ENCODE data around the gene TLCD3B. TPM values are rescaled to one million over a fixed set of nuclear protein-coding genes. Genes with fewer than 3 reads are reported as not detected.

The TLCD3B gene
- total RNA-seq, 1 donor from 2014 or later: not detected

DNA sequence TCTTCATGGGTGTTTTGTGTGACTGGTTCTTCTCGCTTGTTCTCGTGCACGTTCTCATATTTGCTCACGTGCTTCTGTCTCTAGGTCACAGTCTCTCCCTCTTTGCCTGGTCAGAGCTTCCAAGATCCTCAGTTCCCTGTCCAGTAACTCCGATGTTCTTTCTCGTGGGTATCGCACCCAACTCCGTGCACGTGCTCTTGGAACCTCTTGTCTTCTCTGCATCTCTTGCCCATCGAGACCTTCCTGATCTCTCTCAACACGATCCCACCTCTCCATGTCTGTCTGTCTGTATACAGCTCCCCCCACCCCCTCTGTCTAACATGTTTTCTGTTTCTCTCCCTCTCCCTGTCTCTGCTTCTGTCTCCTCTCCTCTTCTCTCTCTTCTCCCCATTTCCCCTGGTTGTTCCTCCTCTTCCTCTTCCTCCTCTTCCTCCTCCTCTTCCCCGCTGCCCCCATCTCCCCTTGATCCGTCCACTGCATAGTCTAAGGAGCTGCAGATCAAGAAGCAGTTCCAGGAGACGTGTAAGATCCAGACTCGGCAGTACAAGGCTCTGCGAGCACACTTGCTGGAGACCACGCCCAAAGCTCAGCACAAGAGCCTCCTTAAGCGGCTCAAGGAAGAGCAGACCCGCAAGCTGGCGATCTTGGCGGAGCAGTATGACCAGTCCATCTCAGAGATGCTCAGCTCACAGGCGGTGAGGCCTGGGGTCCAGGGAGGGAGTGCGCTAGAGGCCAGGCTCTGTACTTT is 41.8 kb downstream of the TLCD3B start:
- DNase-seq (ENCODE audit: low read depth in 2 of 2): no peak

DNA sequence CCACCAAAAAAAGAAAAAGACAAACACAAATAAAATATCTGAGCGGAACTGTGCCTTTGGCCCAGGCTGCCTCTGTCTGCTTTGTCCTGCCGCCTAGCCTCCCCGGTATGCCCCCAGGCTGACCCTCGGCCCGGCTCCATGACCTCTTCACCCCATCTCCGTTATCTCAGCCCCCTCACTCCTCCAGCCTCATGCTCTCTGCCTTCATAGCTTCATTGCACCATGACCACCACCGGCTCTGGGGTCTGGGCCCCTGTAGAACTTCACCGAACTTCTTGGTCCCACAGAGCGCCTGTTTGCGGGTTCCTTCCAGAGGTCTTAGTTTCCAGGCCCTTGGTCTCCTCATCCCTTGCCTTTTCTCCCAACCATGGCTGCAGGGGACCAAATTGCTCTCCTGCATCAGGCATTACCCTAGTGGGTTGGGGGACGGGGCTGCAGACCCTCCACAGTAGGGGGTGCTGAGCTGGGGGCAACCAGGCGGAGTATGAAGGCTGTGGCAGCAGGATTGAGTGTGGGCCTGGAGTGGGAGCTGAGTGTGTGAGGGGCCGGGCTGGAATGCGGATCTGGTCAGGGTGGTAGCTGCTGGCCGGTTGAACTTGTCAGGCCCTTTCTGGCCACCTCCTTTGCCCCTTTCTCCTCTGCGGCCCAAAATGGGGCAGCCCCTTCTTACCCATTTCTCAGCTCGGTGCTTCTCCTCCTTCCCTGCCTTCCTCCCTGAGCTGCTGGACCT is 42.6 kb downstream of the TLCD3B start:
- DNase-seq (ENCODE audit: low read depth in 2 of 2): no peak

DNA sequence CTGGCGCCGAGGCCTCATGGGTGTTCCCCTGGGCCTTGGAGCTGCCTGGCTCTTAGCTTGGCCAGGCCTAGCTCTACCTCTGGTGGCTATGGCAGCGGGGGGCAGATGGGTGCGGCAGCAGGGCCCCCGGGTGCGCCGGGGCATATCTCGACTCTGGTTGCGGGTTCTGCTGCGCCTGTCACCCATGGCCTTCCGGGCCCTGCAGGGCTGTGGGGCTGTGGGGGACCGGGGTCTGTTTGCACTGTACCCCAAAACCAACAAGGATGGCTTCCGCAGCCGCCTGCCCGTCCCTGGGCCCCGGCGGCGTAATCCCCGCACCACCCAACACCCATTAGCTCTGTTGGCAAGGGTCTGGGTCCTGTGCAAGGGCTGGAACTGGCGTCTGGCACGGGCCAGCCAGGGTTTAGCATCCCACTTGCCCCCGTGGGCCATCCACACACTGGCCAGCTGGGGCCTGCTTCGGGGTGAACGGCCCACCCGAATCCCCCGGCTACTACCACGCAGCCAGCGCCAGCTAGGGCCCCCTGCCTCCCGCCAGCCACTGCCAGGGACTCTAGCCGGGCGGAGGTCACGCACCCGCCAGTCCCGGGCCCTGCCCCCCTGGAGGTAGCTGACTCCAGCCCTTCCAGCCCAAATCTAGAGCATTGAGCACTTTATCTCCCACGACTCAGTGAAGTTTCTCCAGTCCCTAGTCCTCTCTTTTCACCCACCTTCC is 43.5 kb downstream of the TLCD3B start:
- DNase-seq (ENCODE audit: low read depth in 2 of 2): no peak

DNA sequence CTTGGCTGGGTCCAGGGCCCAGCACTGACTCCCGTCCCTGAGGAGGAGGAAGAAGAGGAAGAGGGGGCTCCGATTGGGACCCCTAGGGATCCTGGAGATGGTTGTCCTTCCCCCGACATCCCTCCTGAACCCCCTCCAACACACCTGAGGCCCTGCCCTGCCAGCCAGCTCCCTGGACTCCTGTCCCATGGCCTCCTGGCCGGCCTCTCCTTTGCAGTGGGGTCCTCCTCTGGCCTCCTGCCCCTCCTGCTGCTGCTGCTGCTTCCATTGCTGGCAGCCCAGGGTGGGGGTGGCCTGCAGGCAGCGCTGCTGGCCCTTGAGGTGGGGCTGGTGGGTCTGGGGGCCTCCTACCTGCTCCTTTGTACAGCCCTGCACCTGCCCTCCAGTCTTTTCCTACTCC is 44.1 kb downstream of the TLCD3B start:
- DNase-seq (ENCODE audit: low read depth in 2 of 2): no peak

DNA sequence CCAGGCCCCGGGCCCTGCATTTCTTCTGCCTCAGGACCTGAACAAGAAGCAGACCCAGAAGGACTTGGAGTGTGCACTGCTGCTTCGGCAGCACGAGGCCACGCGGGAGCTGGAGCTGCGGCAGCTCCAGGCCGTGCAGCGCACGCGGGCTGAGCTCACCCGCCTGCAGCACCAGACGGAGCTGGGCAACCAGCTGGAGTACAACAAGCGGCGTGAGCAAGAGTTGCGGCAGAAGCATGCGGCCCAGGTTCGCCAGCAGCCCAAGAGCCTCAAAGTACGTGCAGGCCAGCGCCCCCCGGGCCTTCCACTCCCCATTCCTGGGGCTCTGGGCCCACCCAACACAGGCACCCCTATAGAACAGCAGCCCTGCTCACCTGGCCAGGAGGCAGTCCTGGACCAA is 44.8 kb downstream of the TLCD3B start:
- no peak for DNase-seq (ENCODE audit: low read depth in 2 of 2)

DNA sequence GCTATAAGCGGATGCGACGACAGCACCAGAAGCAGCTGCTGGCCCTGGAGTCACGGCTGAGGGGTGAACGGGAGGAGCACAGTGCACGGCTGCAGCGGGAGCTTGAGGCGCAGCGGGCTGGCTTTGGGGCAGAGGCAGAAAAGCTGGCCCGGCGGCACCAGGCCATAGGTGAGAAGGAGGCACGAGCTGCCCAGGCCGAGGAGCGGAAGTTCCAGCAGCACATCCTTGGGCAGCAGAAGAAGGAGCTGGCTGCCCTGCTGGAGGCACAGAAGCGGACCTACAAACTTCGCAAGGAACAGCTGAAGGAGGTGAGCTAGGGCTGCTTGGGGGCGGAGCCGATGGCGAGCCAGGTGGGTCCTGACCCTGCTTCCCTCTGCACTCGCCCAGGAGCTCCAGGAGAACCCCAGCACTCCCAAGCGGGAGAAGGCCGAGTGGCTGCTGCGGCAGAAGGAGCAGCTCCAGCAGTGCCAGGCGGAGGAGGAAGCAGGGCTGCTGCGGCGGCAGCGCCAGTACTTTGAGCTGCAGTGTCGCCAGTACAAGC is 45.7 kb downstream of the TLCD3B start:
- no peak for DNase-seq (ENCODE audit: low read depth in 2 of 2)

DNA sequence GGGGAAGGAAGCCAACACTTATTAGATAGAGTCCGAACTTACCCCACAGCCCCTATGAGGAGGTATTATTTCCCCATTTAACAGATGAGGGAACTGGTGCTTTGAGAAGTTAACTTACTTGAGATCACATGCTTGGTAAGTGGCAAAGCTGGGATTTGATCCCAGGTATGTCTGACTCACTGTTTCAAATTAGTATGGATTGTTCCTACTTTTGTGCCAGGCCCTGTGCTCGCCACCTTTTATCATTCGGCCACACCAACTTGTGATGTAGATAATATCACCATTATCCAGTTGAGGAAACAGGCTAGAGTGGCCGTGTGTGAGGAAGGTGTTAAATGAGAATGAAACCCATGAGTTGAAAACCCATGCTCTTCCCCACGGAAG is 46.3 kb downstream of the TLCD3B start:
- no peak for DNase-seq (ENCODE audit: low read depth in 2 of 2)

DNA sequence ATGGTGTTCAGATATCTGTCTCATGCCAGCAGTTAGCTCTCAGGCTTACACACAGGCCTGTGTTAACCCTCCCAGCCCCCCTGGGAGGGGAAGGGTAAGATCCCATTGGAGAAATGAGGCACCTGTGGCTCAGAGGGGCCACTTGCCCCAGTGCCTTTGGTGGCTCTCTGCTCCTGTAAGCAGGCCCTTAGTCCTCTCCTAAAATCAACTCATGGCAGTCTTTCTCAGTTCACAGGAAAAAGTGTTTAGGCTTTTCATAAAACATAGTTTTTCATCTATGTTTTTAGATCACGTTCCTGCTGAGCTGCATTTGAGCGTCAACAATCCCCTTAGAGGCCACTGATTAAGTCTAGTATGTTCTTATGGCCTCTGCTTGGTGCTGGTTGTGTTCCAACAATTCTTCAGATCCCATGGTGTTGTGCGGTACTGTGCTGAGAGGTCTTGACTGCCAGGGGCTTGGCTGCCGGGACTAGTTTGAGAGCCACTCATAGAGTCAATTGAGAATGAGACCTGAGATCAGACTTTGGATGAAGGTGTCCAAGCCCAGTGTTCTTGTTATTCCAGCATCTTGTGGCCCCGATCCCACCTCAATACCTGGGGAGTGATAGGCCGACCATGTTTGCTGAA is 46.8 kb downstream of the TLCD3B start:
- DNase-seq (ENCODE audit: low read depth in 2 of 2): no peak

DNA sequence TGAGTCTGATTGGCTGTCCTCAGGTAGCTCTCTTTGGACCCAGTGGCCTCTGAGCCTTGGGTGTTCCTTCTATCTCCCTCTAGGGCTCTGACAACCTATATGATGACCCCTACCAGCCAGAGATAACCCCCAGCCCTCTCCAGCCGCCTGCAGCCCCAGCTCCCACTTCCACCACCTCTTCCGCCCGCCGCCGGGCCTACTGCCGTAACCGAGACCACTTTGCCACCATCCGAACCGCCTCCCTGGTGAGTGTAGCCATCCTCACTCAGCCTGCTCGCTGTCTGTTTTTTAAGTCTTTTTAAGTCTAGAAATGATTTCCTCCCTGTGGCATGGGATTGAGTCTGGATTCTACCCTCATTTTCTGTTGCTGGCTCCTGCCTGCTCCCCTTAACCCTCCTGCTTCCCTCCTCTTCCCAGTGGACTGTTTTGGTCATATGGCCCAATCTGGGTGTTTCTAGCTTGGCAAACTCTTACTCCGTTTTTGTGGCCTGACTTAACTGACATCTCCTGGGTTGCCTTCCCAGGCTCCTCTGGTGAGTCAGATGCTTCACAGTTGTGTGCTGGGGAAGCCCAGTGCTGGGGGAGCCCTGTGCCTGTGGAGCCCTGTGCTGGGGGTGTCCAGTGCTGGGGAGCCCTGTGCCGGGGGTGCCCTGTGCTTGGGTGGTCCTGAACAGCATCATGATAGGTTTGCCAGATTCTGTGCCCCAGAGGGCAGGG is 47.5 kb downstream of the TLCD3B start:
- DNase-seq (ENCODE audit: low read depth in 2 of 2): no peak

DNA sequence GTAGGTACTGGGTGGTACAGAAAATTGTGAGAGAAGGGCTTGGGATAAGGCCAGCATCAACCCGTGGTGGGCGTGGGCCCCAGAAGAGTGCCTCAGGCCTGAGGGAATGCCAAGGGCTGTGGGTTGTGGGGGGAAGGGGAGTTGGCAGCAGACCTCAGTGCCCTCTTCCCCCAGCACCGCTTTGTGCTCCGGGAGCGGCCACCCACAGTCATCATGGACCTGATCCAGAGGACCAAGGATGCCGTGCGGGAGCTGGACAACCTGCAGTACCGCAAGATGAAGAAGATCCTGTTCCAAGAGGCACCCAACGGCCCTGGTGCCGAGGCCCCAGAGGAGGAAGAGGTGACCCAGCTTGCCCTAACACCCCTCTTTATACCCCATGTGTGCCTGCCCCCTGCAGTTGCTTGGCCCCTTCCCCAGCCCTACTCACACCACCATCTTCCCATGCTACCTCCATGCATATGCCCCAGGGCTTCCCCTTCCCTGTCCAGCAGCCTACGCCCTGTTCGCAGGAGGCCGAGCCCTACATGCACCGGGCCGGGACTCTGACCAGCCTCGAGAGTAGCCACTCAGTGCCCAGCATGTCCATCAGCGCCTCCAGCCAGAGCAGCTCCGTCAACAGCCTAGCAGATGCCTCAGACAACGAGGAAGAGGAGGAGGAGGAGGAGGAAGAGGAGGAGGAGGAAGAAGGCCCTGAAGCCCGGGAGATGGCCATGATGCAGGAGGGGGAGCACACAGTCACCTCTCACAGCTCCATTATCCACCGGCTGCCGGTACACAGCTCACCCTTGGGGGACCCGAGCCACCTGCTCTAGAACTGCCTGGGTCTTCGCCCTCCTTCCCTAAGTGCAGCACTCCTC is 48.3 kb downstream of the TLCD3B start:
- DNase-seq (ENCODE audit: low read depth in 2 of 2): no peak

DNA sequence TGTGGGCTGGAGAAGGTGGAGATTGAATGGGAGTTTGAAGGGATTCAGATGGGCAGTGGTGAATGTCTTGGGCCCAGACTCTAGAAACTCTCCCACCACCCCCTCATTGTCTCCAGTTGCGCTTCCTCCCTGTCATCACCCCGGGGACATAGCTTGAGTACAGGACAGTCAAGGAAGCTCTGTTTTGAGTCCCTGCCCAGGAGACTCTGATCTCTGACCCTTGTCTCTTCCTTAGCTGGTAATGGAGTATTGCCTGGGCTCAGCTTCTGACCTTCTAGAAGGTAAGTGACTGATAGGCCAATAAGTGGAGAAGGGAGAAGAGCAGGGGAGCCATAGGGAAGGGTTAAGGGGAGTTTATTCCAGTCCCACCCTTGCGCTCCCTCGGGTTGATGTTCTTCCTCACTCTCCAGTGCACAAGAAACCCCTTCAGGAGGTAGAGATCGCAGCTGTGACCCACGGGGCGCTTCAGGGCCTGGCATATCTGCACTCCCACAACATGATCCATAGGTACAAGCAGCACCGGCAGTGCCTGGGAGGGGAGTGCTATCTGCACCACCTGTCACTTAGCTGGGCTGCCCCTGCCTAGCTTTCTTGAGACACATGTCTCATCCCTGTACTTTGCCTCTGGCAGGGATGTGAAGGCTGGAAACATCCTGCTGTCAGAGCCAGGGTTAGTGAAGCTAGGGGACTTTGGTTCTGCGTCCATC is 52.4 kb downstream of the TLCD3B start:
- no peak for DNase-seq (ENCODE audit: low read depth in 2 of 2)

DNA sequence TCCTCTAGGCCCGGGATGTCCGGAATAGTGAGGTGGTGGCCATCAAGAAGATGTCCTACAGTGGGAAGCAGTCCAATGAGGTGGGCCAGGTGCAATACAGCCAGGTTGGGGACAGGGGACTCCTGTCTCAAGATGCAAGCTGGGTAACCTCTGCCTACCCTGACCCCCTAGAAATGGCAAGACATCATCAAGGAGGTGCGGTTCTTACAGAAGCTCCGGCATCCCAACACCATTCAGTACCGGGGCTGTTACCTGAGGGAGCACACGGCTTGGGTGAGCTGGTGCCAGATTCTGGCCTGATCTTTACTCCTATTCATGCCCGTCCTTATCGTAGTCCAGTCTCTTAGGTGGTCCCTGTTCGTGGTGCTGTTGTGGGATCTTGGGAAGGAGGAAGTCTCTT is 53.0 kb downstream of the TLCD3B start:
- DNase-seq (ENCODE audit: low read depth in 2 of 2): peak in 1 of 2 donors; percentile 0

DNA sequence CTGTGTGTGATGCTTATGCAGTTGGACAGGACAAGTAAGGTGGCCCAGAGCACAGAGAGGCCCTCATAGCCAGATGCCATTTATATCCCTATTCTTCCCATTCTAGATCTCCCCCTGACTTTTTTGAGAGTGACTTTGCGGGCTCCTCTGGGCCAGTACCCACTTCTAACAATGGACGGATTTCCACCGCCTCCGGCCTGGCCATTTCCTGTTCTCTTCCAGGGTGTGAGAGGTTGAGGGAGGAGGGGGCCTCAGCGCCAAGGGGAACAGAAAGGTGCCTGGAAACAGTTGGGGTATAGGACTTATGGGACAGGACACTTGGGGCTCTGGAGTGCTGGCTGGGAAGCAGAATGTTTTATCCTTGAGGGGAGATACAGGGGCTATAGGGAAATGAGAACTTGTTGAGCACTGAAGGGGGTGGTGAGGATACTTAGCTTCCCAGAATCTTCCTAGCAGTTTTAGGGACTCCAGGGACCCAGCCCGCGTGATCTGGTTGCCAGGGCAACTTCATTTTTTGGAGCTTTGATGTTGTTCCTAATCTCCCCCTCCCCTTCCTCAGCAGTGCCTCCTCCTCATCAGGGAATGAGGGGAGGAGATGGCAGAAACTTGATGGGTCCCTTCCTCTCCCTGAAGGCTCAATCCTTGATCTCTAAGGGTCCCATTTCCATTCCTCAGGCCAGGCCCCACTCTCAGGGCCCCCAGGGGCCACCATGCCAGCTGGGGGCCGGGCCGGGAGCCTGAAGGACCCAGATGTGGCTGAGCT is 53.8 kb downstream of the TLCD3B start:
- DNase-seq (ENCODE audit: low read depth in 2 of 2): peak in 1 of 2 donors; percentile 62

DNA sequence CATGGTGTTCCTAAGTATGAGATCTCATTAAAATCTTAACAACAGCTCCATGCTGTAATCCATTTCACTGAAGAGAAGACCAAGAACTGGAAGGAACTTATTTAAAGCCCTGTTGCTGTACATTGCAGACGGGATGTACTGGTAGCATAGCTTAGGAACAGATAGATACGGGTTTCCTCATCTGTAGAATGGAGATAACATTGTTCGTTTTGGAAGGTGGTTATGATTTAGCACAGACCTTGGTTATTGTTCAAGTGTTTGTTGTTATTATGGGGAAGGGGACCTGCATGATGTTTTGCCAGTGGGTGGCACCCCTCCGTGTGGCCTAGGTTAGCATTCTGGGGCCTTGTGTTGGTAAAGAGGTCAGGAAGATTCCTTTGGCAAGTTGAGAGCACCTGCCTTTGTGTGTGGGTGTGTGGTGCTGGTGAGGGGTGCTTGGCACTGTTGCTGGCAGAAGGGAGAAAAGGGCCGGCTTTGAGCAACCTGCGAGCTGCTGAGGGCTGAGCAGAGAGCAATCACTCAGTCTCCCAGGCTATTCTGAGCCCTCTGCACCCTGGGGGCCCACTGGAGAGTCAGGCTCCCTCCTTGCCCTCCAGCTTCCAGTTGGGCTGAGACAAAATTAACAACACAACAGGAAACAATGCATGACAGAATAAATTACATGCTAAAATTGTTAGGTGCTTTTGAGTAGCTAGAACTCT is 55.1 kb downstream of the TLCD3B start:
- DNase-seq (ENCODE audit: low read depth in 2 of 2): peak in 1 of 2 donors; percentile 24

DNA sequence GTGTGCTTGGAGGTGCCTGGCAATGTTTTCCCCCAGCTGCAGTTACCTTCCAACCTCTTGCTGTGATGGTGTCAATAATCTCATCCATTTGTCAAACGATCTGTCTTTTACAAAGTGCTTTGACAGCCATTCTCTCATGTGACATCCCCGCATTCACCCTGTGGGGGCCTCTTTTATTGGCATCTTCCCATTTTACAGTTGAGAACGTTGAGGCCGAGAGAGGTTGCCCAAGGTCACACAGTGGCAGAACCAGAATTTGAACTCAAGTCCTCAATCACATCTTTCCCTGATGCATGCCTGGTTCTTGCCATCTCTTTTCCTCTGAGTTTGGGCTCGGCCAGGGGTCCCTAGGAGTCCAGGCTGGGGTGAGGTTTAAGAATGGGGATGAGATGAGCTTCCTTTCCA is 55.9 kb downstream of the TLCD3B start:
- DNase-seq (ENCODE audit: low read depth in 2 of 2): no peak
